ENCODE results near the gene MED28. TPM values are rescaled to one million over a fixed set of nuclear protein-coding genes. Genes with fewer than 3 reads are reported as not detected.

MED28 gene
- total RNA-seq, 2 experiments from 2014 or later: 27.0 to 86.2 TPM

- H3K4me3 ChIP-seq (ENCODE audit: low read depth, low read length, poor library complexity, severe bottlenecking): no peak overlapping the region
- ChIA-PET CTCF (ENCODE audit: unreplicated experiment) (no interaction called here), POLR2A (interaction anchor here (1.1 to 2.2 kb wide), 3 partner anchors 10 to 31 kb away, joined by 4 to 16 read pairs (median 6); partner anchors contain the start of gene MED28)
- H3K36me3 ChIP-seq (ENCODE audit: insufficient read depth, low read length): peaks cover 97% of the 10 kb centered on the region
- intact Hi-C loops (cut with micrococcal nuclease; ENCODE audit: unreplicated experiment): no loop called here
- no peaks in the 10 kb centered on the region for H3K9me3 ChIP-seq (ENCODE audit: low read length)
- H3K79me2 ChIP-seq (ENCODE audit: insufficient read depth, low read depth, low read length): peaks cover 24% of the 10 kb centered on the region
- no peaks in the 10 kb centered on the region for H3K9me2 ChIP-seq (ENCODE audit: insufficient read depth, low read length)
- H3K4me2 ChIP-seq (ENCODE audit: low read length): no peak overlapping the region
- no peak overlapping the region for H3K27ac ChIP-seq (ENCODE audit: low read depth, low read length, poor library complexity, severe bottlenecking)
- DNase-seq (ENCODE audit: low spot score): no peak
- no TSS peak for BruUV-seq (replicated peaks)
- H4K20me1 ChIP-seq (ENCODE audit: insufficient read depth, low read length): peaks cover 4% of the 10 kb centered on the region; the same call in 1 of the 2 replicates
- H3K4me1 ChIP-seq (ENCODE audit: insufficient read depth, low read length, poor library complexity, severe bottlenecking): peaks cover 19% of the 10 kb centered on the region
- H2AFZ ChIP-seq (ENCODE audit: low read length): no peak overlapping the region
- TF ChIP-seq EZH2phosphoT487 (IDR thresholded peaks at IDR 0.05; ENCODE audit: borderline replicate concordance, low read depth, low read length) (no peak), CTCF (conservative IDR thresholded peaks at IDR 0.05; ENCODE audit: low read length) (no peak)
Measured at GRCh38 chr4:17583941-17584340, 30.5 kb upstream of the MED28 start.

- TF ChIP-seq EZH2phosphoT487 (IDR thresholded peaks at IDR 0.05; ENCODE audit: borderline replicate concordance, low read depth, low read length) (no peak), CTCF (conservative IDR thresholded peaks at IDR 0.05; ENCODE audit: low read length) (no peak)
- no TSS peak for BruUV-seq (replicated peaks)
- intact Hi-C loops (cut with micrococcal nuclease; ENCODE audit: unreplicated experiment): no loop called here
- no peaks in the 10 kb centered on the region for H4K20me1 ChIP-seq (ENCODE audit: insufficient read depth, low read length)
- H3K9me2 ChIP-seq (ENCODE audit: insufficient read depth, low read length): no peaks in the 10 kb centered on the region
- H3K4me3 ChIP-seq (ENCODE audit: low read depth, low read length, poor library complexity, severe bottlenecking): no peak overlapping the region
- peaks cover 99% of the 10 kb centered on the region for H3K36me3 ChIP-seq (ENCODE audit: insufficient read depth, low read length)
- H3K79me2 ChIP-seq (ENCODE audit: insufficient read depth, low read depth, low read length): peaks cover 16% of the 10 kb centered on the region; the same call in 1 of the 2 replicates
- no peak overlapping the region for H3K27ac ChIP-seq (ENCODE audit: low read depth, low read length, poor library complexity, severe bottlenecking)
- H2AFZ ChIP-seq (ENCODE audit: low read length): no peak overlapping the region
- DNase-seq (ENCODE audit: low spot score): no peak
- no peak overlapping the region for H3K4me2 ChIP-seq (ENCODE audit: low read length)
- POLR2A ChIA-PET: interaction anchor here (1.1 kb wide), 1 partner anchor 10 kb away, joined by 6 read pairs; no protein-coding TSS in a partner anchor
- CTCF ChIA-PET (ENCODE audit: unreplicated experiment): no interaction called here
- H3K4me1 ChIP-seq (ENCODE audit: insufficient read depth, low read length, poor library complexity, severe bottlenecking): peaks cover 12% of the 10 kb centered on the region
- H3K9me3 ChIP-seq (ENCODE audit: low read length): no peaks in the 10 kb centered on the region
Measured at GRCh38 chr4:17584521-17585213, 29.8 kb upstream of the MED28 start.

All from OCI-LY7 (cell line).